GM21737 (cell line): ENCODE results near the gene NR2F6.
A peak's percentile ranks its signal among the peaks of the same experiment; 100 is the strongest.

Experiments
- ATAC-seq: cut with Tn5 transposase; IDR thresholded peaks from one replicate; pipeline ENCODE4 v1.9.1; 2021; ENCODE audit warnings: mild to moderate bottlenecking, moderate library complexity; ENCODE audit not compliant: unreplicated experiment

The NR2F6 gene

DNA sequence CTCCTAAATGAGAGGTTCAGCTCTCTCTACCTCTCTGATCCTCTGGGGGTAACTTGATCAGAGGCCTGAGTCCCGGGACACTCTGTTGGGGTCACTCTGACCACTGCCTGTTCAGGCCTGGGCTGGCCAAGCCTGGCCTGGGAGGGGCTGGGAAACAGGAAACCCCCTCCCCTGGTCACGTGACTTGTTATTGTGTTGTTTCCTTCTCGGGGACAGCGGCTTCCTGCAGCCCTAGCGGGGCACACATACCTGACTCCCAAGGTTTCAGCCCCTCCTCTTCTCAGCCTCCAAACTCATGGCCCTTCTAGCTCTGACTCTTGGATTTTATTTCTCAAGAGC lies 18.9 kb upstream of the NR2F6 start, which contains the start of gene USHBP1:
TSS of gene USHBP1 (minus strand) at position 105 of the 339 bp plus-strand sequence. CDS start 446 bp downstream, outside the sequence.
- no peak for ATAC-seq

DNA sequence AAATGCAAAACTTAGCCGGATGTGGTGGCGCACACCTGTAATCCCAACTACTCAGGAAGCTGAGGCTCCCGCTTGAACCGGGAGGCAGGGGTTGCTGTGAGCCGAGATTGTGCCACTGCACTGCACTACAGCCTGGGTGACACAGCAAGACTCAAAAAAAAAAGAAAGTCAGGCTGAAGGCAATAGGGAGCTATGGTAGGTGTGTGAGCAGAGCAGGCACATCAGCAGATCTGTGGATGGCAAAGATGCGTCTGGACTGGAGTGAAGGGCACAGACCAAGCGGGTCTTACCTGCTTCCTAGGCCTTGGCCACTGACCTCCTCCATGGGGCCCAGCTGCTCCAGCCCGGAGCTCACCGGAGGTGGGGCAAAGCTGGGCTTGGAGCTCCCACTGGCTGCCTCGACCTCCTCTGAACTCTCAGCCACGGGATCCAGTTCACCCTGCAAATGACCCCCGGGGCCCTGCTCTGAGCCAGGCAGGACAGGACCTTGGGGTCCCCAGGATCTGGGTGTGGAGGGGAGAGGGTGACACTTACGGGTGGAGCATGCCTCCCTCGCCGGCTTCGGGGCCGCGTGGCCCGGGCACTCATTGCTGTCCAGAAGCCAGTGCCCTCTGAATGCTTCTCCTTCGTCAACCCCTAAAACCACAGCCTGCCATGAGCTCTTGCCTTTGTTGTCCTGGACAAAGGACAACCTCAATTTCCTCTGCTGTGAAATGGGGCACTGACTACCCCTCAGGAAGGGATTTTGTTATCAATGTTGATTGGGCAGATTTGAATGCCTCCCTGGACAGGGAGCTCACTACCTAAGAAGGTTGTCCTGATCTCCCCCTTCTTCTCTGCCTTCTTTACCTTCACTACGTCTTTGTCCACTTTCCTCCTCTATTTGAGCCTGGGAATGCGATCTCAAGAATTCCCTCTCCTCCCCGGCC lies 18.3 kb upstream of the NR2F6 start:
- ATAC-seq: no peak

DNA sequence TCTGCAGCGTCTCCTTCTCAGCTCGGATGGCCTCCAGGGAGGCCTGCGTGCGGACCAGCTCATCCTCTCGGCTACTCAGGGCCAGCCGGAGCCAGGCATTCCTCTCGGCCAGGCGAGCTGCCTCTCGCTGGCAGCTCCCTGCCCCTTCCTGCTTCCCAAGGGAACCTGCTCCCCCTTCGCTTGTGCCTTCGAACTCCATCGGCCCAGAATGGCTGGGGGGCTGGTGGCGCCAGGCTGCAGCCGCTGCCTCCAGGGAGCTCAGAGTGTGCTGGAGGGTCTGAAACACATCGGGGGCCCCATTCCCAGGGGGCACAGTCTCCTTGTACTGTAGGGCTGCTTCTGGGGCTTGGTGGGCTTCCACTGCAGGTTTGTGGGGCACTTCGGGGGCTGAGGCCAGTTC lies 16.8 kb upstream of the NR2F6 start:
- no peak for ATAC-seq

DNA sequence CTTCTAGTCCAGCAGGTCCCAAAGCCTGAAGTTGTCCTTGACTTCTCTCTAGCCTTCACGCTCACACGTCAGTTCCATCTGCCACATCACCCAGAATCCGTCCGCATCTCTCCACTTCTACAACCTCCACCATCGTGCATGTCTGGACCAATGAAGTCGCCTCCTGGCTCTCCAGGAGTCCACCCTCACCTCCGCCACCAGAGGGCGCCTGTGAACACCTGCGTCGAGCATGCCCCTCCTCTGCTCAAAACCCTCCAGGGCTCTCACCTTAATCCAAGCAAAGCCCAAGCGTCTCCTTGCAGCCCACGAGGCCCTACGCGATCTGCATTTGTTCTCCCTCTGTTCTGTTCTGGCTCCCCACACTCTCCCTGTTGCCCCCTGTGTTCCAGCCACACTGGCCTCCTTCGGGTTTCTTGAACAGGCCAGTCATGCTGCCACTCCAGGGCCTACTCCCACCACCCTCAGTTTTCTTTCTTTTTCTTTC lies 15.2 kb upstream of the NR2F6 start:
- peak; percentile 81 for ATAC-seq

DNA sequence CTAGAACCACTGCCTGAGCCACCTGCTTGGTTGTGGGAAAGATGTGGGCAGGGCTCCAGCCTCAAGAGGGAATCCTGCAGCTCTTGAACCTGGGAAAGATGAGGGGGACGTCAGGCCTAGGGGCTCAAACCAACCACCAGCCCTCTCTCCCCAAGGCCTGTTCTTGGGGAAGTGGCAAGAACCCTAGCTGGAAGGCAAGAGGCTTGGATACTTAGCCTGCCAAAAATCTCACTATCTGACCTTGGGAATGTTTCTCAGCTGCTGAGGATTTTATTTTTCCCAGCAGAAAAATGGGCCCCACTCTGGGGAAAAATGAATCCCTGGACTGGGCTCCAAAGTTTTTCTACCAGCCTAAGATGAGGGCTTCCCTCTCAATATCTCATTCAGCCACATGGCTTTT lies 14.2 kb upstream of the NR2F6 start:
- ATAC-seq: no peak

DNA sequence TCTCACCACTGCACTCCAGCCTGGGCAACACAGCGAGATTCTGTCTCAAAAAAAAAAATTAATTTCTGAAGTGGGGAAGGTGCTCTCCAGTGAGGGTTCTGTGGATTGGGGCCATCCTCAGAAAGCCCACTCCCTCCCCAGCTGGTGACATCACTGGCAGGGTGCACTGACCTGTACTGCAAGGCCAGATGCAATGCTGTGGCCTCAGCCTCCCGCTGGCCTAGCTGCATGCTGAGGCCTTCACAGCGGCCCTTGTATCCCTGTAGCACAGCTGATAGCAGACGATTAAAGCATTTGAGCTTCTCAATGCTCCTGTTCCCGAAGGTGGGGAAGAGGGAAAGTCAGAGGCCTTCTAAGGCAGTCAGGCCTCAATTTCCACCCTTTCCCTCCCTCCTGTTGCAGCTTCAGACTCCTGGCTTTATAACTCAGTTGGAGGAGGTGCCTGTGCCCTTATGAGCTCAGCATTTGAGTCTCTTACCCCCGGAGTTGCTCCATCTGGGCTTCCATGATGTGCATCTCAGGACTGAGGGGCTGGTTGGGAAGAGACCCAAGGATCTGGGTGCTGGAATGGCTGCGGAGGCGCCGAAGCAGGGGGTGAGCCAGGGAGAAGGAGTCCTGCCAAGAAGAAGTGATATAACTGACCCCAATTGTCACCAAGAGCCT lies 13.5 kb upstream of the NR2F6 start:
- no peak for ATAC-seq

DNA sequence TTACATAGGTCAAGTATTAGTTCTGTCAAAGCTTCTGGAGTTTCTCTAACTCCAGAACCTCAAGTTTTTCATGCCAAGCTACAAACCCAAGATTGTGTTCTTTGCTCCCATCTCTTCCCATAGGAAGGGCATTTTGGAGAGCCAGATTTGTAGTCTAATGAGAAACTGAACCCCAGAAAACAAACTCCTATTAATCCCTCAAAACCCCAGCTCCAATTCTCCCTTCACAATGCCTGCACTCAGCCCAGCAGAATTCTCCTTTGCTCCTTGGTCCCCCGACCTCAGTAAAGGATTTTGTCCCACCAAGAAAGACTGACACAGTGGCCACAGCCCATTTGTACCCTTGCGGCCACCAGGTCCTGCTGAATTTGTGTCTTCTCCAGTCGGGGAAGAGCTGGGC lies 10.4 kb upstream of the NR2F6 start:
- no peak for ATAC-seq

DNA sequence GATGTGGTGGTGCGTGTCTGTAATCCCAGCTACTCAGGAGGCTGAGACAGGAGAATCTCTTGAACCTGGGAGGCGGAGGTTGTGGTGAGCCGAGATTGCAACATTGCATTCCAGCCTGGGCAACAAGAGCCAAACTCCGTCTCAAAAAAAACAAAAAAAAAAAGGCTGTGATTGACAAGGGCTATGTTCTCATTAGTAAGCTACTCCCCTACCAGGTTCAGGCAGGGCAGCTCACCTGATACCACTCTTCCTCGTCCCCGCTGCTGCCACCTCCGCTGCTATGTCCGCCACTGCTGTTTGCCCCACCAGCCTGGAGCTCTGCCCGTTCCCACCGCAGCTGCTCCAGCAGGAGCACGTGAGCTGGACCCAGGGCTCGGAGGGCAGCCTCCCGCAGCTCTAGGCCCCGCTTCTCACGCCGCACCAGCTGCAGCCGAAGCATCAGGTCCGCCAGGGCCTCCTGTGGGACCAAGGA lies 9.5 kb upstream of the NR2F6 start:
- no peak for ATAC-seq

DNA sequence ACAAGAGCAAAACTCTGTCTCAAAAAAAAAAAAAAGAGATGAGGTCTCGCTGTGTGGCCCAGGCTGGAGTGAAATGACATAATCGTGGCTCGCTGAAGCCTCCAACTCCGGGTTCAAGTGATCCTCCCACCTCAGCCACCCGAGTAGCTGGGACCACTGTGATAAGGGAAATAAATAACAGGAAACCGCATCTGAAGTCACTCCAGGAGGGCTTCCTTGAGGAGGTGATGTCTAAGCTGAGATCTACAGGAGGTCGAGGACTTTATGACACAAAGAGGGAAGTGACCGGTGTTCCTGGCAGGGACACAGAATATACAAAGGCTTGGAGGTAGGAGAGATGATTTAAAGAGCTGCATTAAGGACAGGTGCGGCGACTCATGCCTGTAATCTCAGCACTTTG lies 8.9 kb upstream of the NR2F6 start:
- no peak for ATAC-seq

DNA sequence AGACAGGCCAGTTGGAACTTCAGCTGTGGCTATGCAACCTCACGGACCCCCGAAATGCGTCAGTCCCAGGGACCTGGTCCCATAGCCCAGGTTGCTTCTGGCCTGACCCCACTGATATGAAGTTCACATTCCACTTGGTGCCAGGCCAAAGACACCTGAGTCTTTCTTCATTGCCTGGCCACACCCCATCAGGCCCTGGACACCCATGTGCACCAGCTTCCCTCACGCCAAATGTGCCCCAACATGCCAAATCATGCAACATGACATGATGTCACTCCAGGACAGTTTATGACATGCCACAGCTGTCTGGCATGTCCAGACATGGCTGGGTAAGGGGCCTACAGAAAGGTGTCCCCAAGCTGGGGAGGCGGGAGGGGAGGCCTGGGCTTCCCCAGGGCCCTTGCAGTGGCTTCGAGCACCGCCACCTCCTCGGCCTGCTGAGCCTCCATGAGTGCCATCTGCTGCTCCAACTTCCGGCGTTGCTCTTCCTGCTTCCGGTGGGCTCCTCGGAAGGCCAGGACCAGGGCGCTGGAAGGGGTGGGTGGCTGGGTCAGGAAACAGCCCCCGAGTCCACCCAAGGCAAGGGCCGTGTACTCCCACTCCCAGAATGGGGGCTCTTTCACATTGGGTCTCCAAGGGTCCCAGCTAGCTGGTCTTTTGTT lies 4.3 kb upstream of the NR2F6 start:
- no peak for ATAC-seq

DNA sequence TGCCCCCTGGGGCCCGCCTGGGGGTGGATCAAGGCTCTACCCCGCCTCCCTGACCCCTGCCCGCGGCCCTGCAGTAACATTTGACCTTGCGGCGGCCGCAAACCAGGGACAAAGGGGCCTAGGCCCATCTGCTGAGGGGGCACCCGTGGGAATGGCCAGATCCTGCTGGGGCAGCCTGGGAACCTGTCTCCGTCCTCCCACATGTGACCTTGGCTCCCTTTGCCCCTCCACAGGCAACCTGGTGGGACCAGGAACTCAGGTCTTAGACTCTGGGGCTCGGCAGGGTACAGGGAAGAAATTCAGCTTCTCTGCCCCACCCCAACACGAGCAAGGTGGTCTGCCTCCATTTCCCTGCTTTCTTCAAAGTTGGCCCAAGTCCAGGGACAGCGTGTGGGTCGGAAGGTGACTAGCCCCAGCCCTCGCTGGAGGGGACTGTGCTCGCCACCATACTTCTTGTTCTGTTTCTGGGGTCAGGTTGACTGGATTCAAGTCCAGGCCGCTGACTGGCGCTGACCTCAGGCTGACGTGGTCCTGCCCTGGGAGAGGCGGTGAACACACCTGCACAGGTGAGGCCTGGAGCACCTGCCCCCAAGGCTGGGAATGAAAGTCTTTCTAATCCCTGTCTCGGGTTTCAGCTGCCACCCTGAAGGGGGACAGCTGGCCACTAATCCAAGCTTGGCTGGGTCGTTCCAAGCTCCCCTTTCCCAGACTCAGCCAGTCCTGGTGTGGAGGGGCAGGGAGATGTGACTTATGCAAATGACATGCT lies 2.5 kb upstream of the NR2F6 start:
- no peak for ATAC-seq

DNA sequence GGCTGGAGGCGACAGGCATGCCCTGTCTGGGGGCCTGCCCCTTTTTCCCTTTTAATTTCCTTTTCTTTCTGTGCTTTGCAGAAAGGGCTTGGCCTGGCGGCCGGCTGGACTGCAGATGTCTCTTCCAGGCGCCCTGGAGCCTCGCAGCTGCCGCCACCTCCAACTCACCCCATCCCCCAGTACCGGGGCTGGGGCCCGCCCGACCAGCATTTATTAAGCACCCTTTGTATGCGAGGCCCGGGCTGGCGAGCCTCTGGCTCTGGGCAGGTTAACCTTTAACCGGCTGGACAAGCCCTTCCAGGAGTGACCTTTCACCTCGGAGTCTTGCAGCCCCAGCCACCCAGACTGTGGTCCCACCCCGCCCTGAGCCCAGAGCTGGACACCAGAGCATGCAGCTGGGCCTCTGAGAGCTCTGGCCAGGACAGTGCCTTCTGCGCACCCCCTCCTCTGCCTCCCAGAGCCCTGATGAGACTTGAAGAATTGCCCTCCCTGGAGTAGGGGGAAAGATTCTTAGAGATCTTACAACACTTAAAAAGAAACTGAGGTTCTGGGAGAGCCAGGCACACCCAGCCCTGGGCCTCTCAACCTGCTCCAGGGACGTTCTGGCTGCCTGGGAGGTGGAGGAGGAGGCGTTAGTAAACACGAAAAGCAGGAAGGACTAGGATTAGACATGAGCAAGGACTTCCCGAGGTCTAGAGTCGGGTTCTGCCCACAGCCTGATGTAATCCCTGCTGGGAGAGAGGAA lies 1.1 kb upstream of the NR2F6 start:
- ATAC-seq: no peak

DNA sequence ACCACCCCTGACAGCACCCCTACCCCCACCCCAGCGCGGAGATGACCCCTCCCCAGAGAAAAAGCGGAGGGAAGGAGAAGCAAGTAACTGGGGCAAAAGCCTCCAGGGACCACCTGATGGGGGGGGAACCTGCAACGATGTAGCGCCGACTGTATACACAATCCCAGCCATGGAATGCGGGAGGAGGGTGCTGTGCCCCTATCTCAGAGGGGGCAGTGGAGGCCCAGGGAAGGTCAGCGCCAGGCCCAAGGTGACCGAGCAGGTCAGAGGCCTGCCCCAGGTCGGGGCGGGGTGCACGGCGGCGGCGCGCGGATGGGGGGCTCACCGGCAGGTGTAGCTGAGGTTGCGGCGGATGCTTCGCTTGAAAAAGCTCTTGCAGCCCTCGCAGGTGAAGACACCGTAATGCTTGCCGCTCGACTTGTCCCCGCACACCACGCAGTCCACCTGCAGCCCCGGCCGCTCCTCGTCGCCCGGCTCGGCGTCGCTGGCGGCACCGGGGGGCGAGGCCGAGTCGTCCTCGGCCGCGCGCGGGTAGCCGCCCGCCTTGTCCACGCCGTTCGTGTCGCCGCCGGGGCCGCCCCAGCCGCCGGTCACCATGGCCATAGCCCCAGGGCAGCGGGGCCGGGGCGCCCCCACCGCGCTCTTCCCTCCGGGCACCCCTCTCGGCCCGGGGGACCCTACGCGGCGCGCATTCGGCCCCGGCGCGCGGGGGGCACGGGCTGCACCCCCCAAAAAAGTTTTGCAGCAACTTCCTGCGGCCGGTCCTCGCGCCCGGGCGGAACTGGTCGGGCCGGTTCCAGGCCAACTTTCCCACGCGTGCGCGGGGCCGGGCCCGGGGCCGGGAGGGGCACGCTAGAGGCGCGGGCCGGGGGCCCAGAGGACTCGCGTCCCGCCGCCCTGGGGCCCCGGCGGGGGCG lies 843 bp downstream of the NR2F6 start:
- peak; percentile 17 for ATAC-seq

DNA sequence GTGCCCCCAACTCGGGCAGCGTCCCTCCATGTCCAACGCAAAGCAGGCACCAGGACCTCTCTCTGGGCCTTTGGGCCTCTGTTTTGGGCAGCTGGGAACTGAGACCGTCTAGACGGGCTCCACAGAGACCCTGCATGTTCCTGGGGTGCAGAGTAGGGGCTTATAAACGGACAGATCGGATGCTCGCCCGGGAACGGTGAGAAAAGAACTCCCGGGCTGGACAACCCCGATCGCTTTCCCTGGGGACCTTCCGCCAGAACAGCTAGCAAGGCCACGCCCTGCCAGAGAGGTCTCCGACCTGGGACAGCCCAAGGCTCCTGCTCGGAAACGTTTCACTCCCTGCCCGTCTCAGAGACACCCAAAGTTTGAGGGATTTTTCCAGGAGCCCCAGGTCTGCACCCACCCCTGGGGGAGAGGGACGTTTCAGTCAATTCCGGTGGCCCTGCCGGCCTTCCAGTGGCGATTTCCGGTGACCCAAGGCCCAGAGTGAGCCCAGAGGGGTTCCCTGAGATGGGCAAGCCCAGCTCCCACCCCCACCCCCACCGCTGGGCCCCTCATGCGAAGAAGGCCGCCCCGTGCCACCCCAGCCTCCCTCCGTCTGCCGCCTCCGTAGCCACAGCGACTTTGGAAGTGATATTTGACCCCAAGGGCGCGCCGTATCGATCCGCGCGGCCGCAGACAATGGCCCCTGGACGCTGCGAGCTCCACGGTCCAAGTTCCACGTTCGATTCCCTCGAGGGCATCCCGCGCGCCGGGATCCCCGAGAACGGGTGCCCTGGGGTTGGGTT lies 1.7 kb downstream of the NR2F6 start:
- no peak for ATAC-seq

DNA sequence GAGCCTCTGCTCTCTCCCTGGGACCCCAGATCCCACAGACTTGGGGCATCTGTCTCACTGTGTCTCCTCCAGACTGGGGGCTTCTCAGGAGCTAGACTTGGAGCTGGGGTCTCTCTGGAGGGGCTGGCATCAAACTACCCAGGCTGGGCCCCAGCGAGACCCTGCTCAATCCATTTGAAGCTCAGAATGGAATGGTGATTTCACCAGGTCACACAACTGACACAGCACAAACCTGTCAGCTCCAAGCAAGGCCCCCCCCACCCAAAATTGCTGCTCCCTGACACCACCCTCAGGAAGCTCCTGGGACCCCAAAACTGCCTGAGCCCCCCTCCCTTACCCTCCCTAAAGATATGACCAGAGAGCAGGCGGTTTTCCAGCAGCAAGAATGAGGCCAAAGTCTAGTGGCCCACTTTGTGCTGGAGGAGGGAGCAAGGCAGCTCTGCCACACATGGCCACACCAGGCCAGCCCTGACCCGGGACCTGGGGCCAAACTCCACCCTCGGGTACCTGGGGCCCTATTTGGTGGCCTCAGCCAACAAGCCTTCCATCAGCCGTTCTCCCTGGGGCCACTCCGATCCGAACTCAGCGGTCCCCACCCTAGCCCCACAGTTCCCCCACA lies 2.4 kb downstream of the NR2F6 start:
- ATAC-seq: no peak

DNA sequence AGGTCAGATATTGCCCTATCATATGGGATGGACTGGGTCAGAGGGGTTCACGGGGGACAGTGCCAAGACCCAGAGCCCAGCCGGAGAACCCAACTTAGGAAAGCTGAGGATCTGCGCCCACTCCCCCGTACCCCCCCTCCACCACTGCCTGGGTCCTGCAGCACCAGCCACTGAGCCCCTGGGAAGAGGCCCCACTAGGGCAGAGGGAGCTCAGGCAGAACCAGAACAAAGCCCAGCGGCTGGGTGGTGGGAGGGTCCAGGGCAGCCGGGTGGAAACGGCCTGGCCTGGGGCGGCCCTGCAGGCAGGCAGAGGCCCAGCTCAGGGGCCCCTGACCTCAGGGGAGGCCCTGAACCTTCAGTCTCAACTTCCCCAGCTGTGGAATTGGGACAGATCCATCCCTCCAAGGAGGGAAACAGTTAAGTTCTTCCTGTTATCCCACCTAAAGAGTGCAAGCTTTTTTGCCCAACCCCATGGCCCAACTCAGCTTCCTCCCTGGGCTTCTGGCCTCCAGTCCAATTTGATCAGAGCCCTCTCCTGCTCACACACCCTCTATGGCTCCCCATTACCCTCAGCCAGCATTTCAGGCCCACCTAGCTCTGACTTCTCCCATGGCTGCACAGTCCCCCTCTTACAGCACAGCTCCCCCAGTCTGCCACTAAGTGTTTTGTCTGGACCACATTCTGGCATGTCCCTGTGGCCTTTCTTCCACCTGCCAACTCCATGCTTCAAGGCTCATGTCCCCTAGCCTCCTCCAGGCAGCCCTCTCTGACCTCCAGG lies 3.1 kb downstream of the NR2F6 start:
- no peak for ATAC-seq

DNA sequence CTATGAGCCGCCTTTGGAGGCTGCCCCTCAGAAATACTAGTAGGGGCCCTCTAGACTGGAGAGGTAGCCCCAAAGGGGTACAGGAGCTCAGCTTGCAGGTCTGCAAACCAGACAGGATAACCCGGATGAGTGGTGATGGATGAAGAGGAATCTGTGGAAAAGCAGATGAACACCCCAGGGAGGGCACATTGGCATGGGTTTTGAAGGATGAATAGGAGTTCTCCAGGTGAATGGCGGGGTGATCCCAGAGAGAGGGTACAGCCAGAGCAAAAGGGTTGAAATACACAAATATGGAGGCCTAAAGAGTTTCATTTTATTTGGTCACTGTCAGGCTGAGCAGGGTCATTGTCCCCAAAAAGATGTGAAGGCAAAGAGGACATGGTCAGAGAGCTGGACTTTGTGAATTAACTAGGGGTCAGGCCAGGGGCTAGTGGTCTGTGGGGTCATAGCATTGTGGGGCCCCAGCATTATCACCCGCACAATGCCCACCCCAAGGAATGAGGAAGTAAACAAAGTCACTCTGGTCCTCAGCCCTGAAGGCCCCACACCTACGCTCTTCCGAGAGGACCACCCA lies 4.8 kb downstream of the NR2F6 start:
- ATAC-seq: no peak
